K562 (cell line): ENCODE data around the gene GABBR1. TPM values are rescaled to one million over a fixed set of nuclear protein-coding genes. Genes with fewer than 3 reads are reported as not detected.
A peak's percentile ranks its signal among the peaks of the same experiment; 100 is the strongest.

Source experiments
- ARHGAP35 ChIP-seq: fragments of 450-650 bp; IDR thresholded peaks from 2 replicates; pipeline ENCODE4 v1.6.1; 2018; ENCODE audit not compliant: partially characterized antibody
- ARID1B ChIP-seq: fragments of 450-650 bp; IDR thresholded peaks from 2 replicates; pipeline ENCODE4 v1.6.1; 2016; ENCODE audit warnings: antibody characterized with exemption, mild to moderate bottlenecking, inconsistent platforms
- C11orf30 ChIP-seq: fragments of 450-650 bp; IDR thresholded peaks from 2 replicates; pipeline ENCODE4 v1.6.1; 2016; ENCODE audit warnings: low read depth, mild to moderate bottlenecking
- CBFA2T2 ChIP-seq: fragments of 450-650 bp; conservative IDR thresholded peaks from 2 replicates; pipeline ENCODE4 v1.6.1; 2017; ENCODE audit warnings: mild to moderate bottlenecking
- CHD2 ChIP-seq: IDR thresholded peaks from 2 replicates; pipeline ENCODE4 v1.6.1; 2011; ENCODE audit warnings: low read depth, low read length
- DACH1 ChIP-seq: fragments of 450-650 bp; IDR thresholded peaks from 2 replicates; pipeline ENCODE4 v1.6.1; 2018; ENCODE audit not compliant: partially characterized antibody
- ELF4 ChIP-seq: fragments of 450-650 bp; formaldehyde crosslinking; IDR thresholded peaks from 2 replicates; pipeline ENCODE4 v1.4.0; 2022; ENCODE audit warnings: missing genetic modification characterization
- ELK3 ChIP-seq: fragments of 450-650 bp; formaldehyde crosslinking; IDR thresholded peaks from 2 replicates; pipeline ENCODE4 v1.4.0; 2020; ENCODE audit warnings: mild to moderate bottlenecking
- FOXK2 ChIP-seq, 2 experiments: fragments of 450-650 bp; IDR thresholded peaks in 1 of 2; conservative IDR thresholded peaks in 1 of 2; 2 replicates each; pipeline ENCODE4 v1.6.1; 2016; ENCODE audit warnings: low read depth in 2 of 2, mild to moderate bottlenecking in 1 of 2
- GTF2F1 ChIP-seq: IDR thresholded peaks from 2 replicates; pipeline ENCODE4 v1.6.1; 2011; ENCODE audit warnings: low read depth, low read length, improper control_type of control experiment
- HMGN3 ChIP-seq: IDR thresholded peaks from 2 replicates; pipeline ENCODE4 v1.6.1; 2011; ENCODE audit warnings: borderline replicate concordance, low read depth, mild to moderate bottlenecking, mixed read lengths, low read length; ENCODE audit not compliant: insufficient read length; ENCODE audit errors: extremely low read depth
- MAFF ChIP-seq: IDR thresholded peaks from 2 replicates; pipeline ENCODE4 v1.6.1; 2012; ENCODE audit warnings: low read length, improper control_type of control experiment
- MCM7 ChIP-seq, 2 experiments: fragments of 450-650 bp; IDR thresholded peaks; 2 replicates each; pipeline ENCODE4 v1.6.1; 2016 to 2018
- NFXL1 ChIP-seq: fragments of 450-650 bp; formaldehyde crosslinking; IDR thresholded peaks from 2 replicates; pipeline ENCODE4 v1.4.0; 2021; ENCODE audit warnings: mild to moderate bottlenecking
- NR3C1 ChIP-seq: sonication (generic); formaldehyde crosslinking; IDR thresholded peaks from 2 replicates; pipeline ENCODE4 v1.8.1; 2022; ENCODE audit warnings: missing genetic modification reagents
- PHB ChIP-seq: fragments of 250-450 bp; sonication (Bioruptor Pico); IDR thresholded peaks from 2 replicates; pipeline ENCODE4 v1.5.0; 2021
- PREB ChIP-seq: sonication (generic); formaldehyde crosslinking; IDR thresholded peaks from 2 replicates; pipeline ENCODE4 v1.8.1; 2023; ENCODE audit warnings: mild to moderate bottlenecking, missing genetic modification reagents
- RCOR1 ChIP-seq, 2 experiments: IDR thresholded peaks; 2 replicates each; pipeline ENCODE4 v1.6.1; 2012; ENCODE audit warnings: low read depth in 2 of 2, low read length in 2 of 2, borderline replicate concordance in 1 of 2, improper control_type of control experiment in 1 of 2
- RFX7 ChIP-seq: fragments of 250-450 bp; sonication (Bioruptor Pico); IDR thresholded peaks from 2 replicates; pipeline ENCODE4 v1.5.1; 2021; ENCODE audit warnings: mild to moderate bottlenecking
- RNF2 ChIP-seq: sonication (generic); IDR thresholded peaks from 2 replicates; pipeline ENCODE4 v1.6.1; 2016
- SAFB2 ChIP-seq: fragments of 200-400 bp; formaldehyde crosslinking; IDR thresholded peaks from 2 replicates; pipeline ENCODE4 v1.6.1; 2018; ENCODE audit warnings: borderline replicate concordance, low read length, low read depth, moderate library complexity; ENCODE audit not compliant: severe bottlenecking
- TCF3 ChIP-seq: sonication (generic); formaldehyde crosslinking; IDR thresholded peaks from 2 replicates; pipeline ENCODE4 v1.4.0; 2020; ENCODE audit warnings: mild to moderate bottlenecking, missing genetic modification reagents
- THAP7 ChIP-seq: fragments of 250-450 bp; sonication (Bioruptor Pico); IDR thresholded peaks from 2 replicates; pipeline ENCODE4 v1.5.0; 2021
- U2AF1 ChIP-seq: fragments of 200-400 bp; formaldehyde crosslinking; optimal IDR thresholded peaks from 2 replicates; pipeline ENCODE3; 2017; ENCODE audit warnings: mild to moderate bottlenecking, low read depth, low read length, moderate library complexity
- YY1 ChIP-seq, 3 experiments: IDR thresholded peaks; 2 replicates each; pipeline ENCODE4 v1.6.1; 2011; ENCODE audit warnings: low read length in 2 of 3, mild to moderate bottlenecking in 2 of 3, moderate library complexity in 2 of 3, borderline replicate concordance in 1 of 3, control low read depth in 1 of 3, low read depth in 1 of 3; ENCODE audit not compliant: insufficient read depth in 3 of 3, insufficient replicate concordance in 2 of 3, control insufficient read depth in 1 of 3, insufficient read length in 1 of 3; ENCODE audit errors: extremely low read depth in 1 of 3
- ZFPM2 ChIP-seq: fragments of 250-450 bp; sonication (Bioruptor Pico); IDR thresholded peaks from 2 replicates; pipeline ENCODE4 v1.5.1; 2022; ENCODE audit warnings: mild to moderate bottlenecking
- ZFX ChIP-seq: sonication (generic); formaldehyde crosslinking; IDR thresholded peaks from 2 replicates; pipeline ENCODE4 v1.8.0; 2022; ENCODE audit warnings: mild to moderate bottlenecking, missing genetic modification reagents, moderate library complexity
- ZNF507 ChIP-seq: conservative IDR thresholded peaks from 2 replicates; pipeline ENCODE4 v1.6.1; 2017; ENCODE audit warnings: missing genetic modification characterization, missing compliant biosample characterization
- polyA plus RNA-seq, 8 experiments: library from polyadenylated mRNA; depleted of rRNA in 4 of 8; stranded (reverse) in 5 of 8; unstranded in 3 of 8; fragments of >200 nt; fragmentation: Nextera tagmentation in 2 of 8; fragmentation: Illumina TruSeq in 1 of 8; extraction: Ambion mirVana in 2 of 8; extraction: Trizol in 1 of 8; gene quantifications; 2 replicates each; pipeline versions ENCODE4 v1.2.1 to v1.2.3, GENCODE V29; 2011 to 2014; ENCODE audit warnings: inconsistent platforms in 1 of 8, missing spikeins in 1 of 8
- total RNA-seq, 7 experiments: library from RNA; depleted of rRNA in 6 of 7; stranded (reverse); fragments of >200 nt in 6 of 7; fragmentation: Illumina TruSeq in 2 of 7; extraction: Trizol in 2 of 7; gene quantifications; 2 replicates each; pipeline versions ENCODE4 v1.2.1 to v1.2.3, GENCODE V29; 2011 to 2021; ENCODE audit warnings: low replicate concordance in 1 of 7

GABBR1 gene
- total and polyA plus RNA-seq, 9 of the 15 experiments (the other 6 are each of a cell fraction or from before 2014, with no cell fraction given): 2.2 to 48.3 (median 20.8) TPM

DNA sequence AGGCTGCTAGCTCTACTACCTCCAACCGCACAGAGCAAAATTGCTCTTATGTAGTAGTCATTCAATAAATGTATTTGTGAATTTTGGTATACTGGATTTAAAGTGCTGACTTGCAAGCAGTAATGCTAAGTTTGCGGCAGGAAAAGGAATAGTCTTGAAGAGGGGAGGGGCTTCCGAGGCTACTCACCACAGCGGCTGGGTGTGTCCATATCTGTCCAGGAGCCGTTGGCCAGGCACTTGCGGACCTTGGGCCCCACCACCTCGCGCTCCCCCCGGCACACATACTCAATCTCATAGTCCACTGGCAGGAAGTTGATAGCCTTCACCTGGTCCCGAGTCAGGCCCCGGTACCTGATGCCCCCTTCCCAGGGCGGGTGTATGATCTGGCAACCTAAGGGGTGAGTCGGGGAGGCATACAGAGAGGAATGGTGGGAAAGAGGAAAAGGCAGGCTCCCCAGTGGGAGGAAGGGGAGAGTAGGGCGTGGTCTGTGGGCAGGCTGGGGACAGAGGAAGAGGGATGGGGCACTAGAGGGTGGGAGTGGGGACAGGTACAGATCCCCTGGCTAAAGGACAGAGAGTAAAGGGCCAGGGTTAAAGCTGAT lies 1.7 kb downstream of the GABBR1 start (continued):
- no peak for TF ChIP-seq PHB (CRISPR knock-in tag)
- TF ChIP-seq RNF2: no peak
- peak; percentile 47; the same call in 1 of the 2 replicates for TF ChIP-seq ELF4
- peak; percentile 95 for TF ChIP-seq C11orf30
- TF ChIP-seq SAFB2: no peak
- peak; percentile 59 for TF ChIP-seq ARID1B
- no peak for TF ChIP-seq CBFA2T2
- TF ChIP-seq RCOR1 (IDR thresholded peaks at IDR 0.05; ENCODE audit: borderline replicate concordance in 1 of 2, low read depth in 2 of 2, low read length in 2 of 2): peak in 1 of 2 experiments; percentile 64; a peak in 2 of 4 replicates
- TF ChIP-seq CHD2: no peak
- TF ChIP-seq HMGN3: peak; percentile 31
- TF ChIP-seq ELK3: no peak
- TF ChIP-seq ZNF507 (tag): no peak
- no peak for TF ChIP-seq ZFPM2 (CRISPR knock-in tag)
- no peak for TF ChIP-seq DACH1
- no peak; the same call in 1 of the 2 replicates for TF ChIP-seq TCF3 (CRISPR knock-in tag)
- TF ChIP-seq GTF2F1: no peak
- TF ChIP-seq MCM7 (IDR thresholded peaks at IDR 0.05): no peak
- TF ChIP-seq ARHGAP35: no peak
- peak; percentile 28; the same call in 1 of the 2 replicates for TF ChIP-seq ZFX (CRISPR knock-in tag)
- TF ChIP-seq PREB (CRISPR knock-in tag): no peak
- TF ChIP-seq U2AF1: no peak
- TF ChIP-seq RFX7 (CRISPR knock-in tag): no peak
- TF ChIP-seq NR3C1 (CRISPR knock-in tag): no peak
- TF ChIP-seq FOXK2 (conservative IDR thresholded peaks at IDR 0.05 in 1 of 2, IDR thresholded peaks at IDR 0.05 in 1 of 2; ENCODE audit: low read depth in 2 of 2): no peak; a peak in 1 of 4 replicates
- TF ChIP-seq NFXL1 (CRISPR knock-in tag): no peak
- peak; percentile 43; the same call in 1 of the 2 replicates for TF ChIP-seq MAFF
- TF ChIP-seq YY1 (IDR thresholded peaks at IDR 0.05; ENCODE audit: borderline replicate concordance in 1 of 3, control insufficient read depth in 1 of 3, extremely low read depth in 1 of 3, insufficient read depth in 3 of 3, insufficient read length in 1 of 3, insufficient replicate concordance in 2 of 3, low read depth in 1 of 3, low read length in 2 of 3): no peak
- no peak for TF ChIP-seq THAP7 (CRISPR knock-in tag)
